GM23338 (cell line): ENCODE measurements around the gene EVI5L. TPM values are rescaled to one million over a fixed set of nuclear protein-coding genes. Genes with fewer than 3 reads are reported as not detected.

ENCODE experiments used
- ATAC-seq: fragments of 200-7000 bp; cut with Tn5 transposase; 3 replicates; pipeline ENCODE4 v1.9.1; 2020
- DNase-seq: peaks from one replicate; pipeline ENCODE4 v3.0.0-alpha.2; 2015; ENCODE audit warnings: low spot score
- H2AFZ ChIP-seq: fragments of 200-600 bp; sonication (generic); 2 replicates; pipeline ENCODE4 v1.8.0; 2016; ENCODE audit warnings: antibody characterized with exemption, mild to moderate bottlenecking, moderate library complexity
- H3F3A ChIP-seq: fragments of 200-600 bp; sonication (generic); replicated peaks from 2 replicates; pipeline ENCODE4 v1.8.0; 2017; ENCODE audit warnings: antibody characterized with exemption, mixed run types, low read depth
- H3K27ac ChIP-seq: fragments of 200-600 bp; sonication (generic); 2 replicates; pipeline ENCODE4 v1.6.1; 2016; ENCODE audit warnings: low read depth
- H3K27me3 ChIP-seq: fragments of 200-600 bp; sonication (generic); 2 replicates; pipeline ENCODE4 v1.8.0; 2016; ENCODE audit warnings: mild to moderate bottlenecking, mixed run types, moderate library complexity; ENCODE audit not compliant: insufficient read depth
- H3K36me3 ChIP-seq: fragments of 200-600 bp; sonication (generic); 2 replicates; pipeline ENCODE4 v1.8.0; 2016; ENCODE audit warnings: mild to moderate bottlenecking; ENCODE audit not compliant: insufficient read depth
- H3K4me1 ChIP-seq: fragments of 200-600 bp; sonication (generic); 2 replicates; pipeline ENCODE4 v1.8.0; 2016; ENCODE audit warnings: mild to moderate bottlenecking, moderate library complexity; ENCODE audit not compliant: insufficient read depth
- H3K4me2 ChIP-seq: fragments of 200-600 bp; sonication (generic); 2 replicates; pipeline ENCODE4 v1.7.1; 2017; ENCODE audit warnings: mixed run types
- H3K4me3 ChIP-seq: fragments of 200-600 bp; sonication (generic); 2 replicates; pipeline ENCODE4 v1.6.1; 2016; ENCODE audit warnings: mixed run types
- H3K79me2 ChIP-seq: fragments of 200-600 bp; sonication (generic); replicated peaks from 2 replicates; pipeline ENCODE4 v1.8.0; 2017; ENCODE audit warnings: mild to moderate bottlenecking; ENCODE audit not compliant: insufficient read depth
- H3K9me2 ChIP-seq: fragments of 200-600 bp; sonication (generic); 2 replicates; pipeline ENCODE4 v1.8.0; 2017; ENCODE audit not compliant: insufficient read depth
- H4K20me1 ChIP-seq: fragments of 200-600 bp; sonication (generic); replicated peaks from 2 replicates; pipeline ENCODE4 v1.8.0; 2017; ENCODE audit warnings: mild to moderate bottlenecking; ENCODE audit not compliant: insufficient read depth
- H3K27ac Mint-ChIP-seq: 2 replicates; pipeline ENCODE4 v1.8.0; 2020; ENCODE audit warnings: inconsistent platforms, mild to moderate bottlenecking, moderate library complexity, mixed read lengths
- H3K27me3 Mint-ChIP-seq: 3 replicates; pipeline ENCODE4 v1.8.0; 2022; ENCODE audit warnings: low read depth, mild to moderate bottlenecking, moderate library complexity, mixed read lengths, inconsistent platforms; ENCODE audit not compliant: insufficient read depth, poor library complexity
- H3K36me3 Mint-ChIP-seq: 3 replicates; pipeline ENCODE4 v1.8.0; 2021; ENCODE audit warnings: low read depth, mild to moderate bottlenecking, inconsistent platforms, moderate library complexity, mixed read lengths
- H3K4me1 Mint-ChIP-seq: 3 replicates; pipeline ENCODE4 v1.8.0; 2020; ENCODE audit warnings: mild to moderate bottlenecking, inconsistent platforms, mixed read lengths
- H3K4me3 Mint-ChIP-seq: 3 replicates; pipeline ENCODE4 v1.8.0; 2021; ENCODE audit warnings: moderate library complexity, mild to moderate bottlenecking, inconsistent platforms, mixed read lengths
- H3K9me3 Mint-ChIP-seq: 3 replicates; pipeline ENCODE4 v1.8.0; 2020; ENCODE audit warnings: moderate library complexity, mild to moderate bottlenecking, inconsistent platforms, mixed read lengths
- CTCF ChIP-seq, 2 experiments: fragments of 200-600 bp in 1 of 2; sonication (generic) in 1 of 2; conservative IDR thresholded peaks; 2 replicates each; pipeline versions ENCODE4 v1.5.1 to v1.6.1; 2016 to 2017; ENCODE audit warnings: antibody characterized with exemption in 2 of 2, low read depth in 2 of 2, mild to moderate bottlenecking in 2 of 2, moderate library complexity in 1 of 2
- ETS1 ChIP-seq: IDR thresholded peaks from 2 replicates; pipeline ENCODE4 v1.6.1; 2016; ENCODE audit warnings: antibody characterized with exemption
- EZH2phosphoT487 ChIP-seq: fragments of 200-600 bp; sonication (generic); IDR thresholded peaks from one replicate; pipeline ENCODE4 v1.8.1; 2018; ENCODE audit warnings: antibody characterized with exemption; ENCODE audit not compliant: unreplicated experiment
- JUNB ChIP-seq: IDR thresholded peaks from one replicate; pipeline ENCODE4 v1.6.1; 2016; ENCODE audit warnings: antibody characterized with exemption; ENCODE audit not compliant: unreplicated experiment
- POLR2AphosphoS5 ChIP-seq: IDR thresholded peaks from 2 replicates; pipeline ENCODE4 v1.6.1; 2016; ENCODE audit warnings: antibody characterized with exemption, low read depth
- REST ChIP-seq: IDR thresholded peaks from one replicate; pipeline ENCODE4 v1.6.1; 2018; ENCODE audit warnings: antibody characterized with exemption; ENCODE audit not compliant: unreplicated experiment
- ZNF331 ChIP-seq: fragments of 250-450 bp; sonication (Bioruptor Pico); IDR thresholded peaks from 2 replicates; pipeline ENCODE4 v1.5.0; 2020; ENCODE audit warnings: low read depth, mild to moderate bottlenecking, moderate library complexity
- polyA plus RNA-seq: library from polyadenylated mRNA; unstranded; fragments of >200 nt; fragmentation: Nextera tagmentation; extraction: Ambion mirVana; gene quantifications from 2 replicates; pipeline ENCODE4 v1.2.1, GENCODE V29; 2016
- total RNA-seq: library from RNA; depleted of rRNA; stranded (reverse); fragments of >200 nt; shearing (Covaris generic); gene quantifications from 2 replicates; pipeline ENCODE4 v1.2.3, GENCODE V29; 2014

EVI5L gene
- total and polyA plus RNA-seq, 2 experiments from 2014 or later: 4.5 to 16.2 TPM

GRCh38 chr19:7866399-7867091 is 36.5 kb downstream of the EVI5L start:
- peaks cover 21% of the 10 kb centered on the region for H3K4me1 ChIP-seq
- DNase-seq: no peak
- TF ChIP-seq CTCF (conservative IDR thresholded peaks at IDR 0.05; ENCODE audit: low read depth in 2 of 2) (peak; percentile 4 to 18; a peak in 1 of 4 replicates), JUNB (no peak), ETS1 (no peak)

DNA sequence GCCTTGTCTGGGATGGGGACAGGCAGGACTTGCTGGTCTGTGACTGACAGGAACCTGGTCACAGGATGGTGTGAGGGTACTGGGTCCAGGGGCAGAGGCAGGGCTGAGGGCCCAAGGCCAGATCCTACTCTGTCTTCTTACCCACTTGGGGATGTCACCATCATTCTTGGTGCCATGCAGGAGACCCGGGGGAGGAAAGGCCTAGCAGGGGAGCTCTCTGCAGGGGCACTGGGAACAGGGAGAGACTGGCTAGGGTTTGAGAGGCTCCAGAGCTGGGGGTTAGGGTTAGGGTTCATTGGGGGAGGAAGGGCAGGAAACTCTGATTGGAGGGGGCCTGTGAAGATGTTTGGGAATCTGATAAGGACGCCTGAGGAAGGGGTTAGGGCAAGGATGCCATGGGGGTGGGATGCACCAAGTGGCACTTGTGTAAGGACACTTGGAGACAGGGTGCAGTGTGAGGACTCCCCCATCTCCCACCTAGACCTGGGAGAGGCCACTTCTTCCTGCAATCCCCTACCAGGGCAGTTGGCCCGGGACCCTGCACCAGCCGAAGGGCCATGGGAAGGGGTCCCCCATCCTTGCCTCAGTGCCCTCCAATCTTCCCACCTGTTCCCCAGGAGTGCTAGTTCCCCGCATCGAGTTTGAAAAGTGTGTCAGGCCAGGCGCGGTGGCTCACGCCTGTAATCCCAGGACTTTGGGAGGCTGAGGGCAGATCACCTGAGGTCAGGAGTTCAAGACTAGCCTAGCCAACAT is 37.2 kb downstream of the EVI5L start:
- no peaks in the 10 kb centered on the region for H3K9me3 Mint-ChIP-seq
- H3K27me3 ChIP-seq: peaks cover 53% of the 10 kb centered on the region
- H4K20me1 ChIP-seq: no peaks in the 10 kb centered on the region
- H3K4me1 ChIP-seq: peaks cover 18% of the 10 kb centered on the region; the same call in 1 of the 2 replicates
- DNase-seq (no peak), ATAC-seq (no peak)
- H3K4me2 ChIP-seq: no peak overlapping the region
- 0 out of 2 replicates have a peak, but pooled peaks cover 7% of the 10 kb centered on the region for H3F3A ChIP-seq
- H2AFZ ChIP-seq: no peak overlapping the region
- H3K36me3 Mint-ChIP-seq: peaks cover 5% of the 10 kb centered on the region; the same call in 2 of the 3 replicates
- no peak overlapping the region for H3K27ac Mint-ChIP-seq
- H3K9me2 ChIP-seq: no peaks in the 10 kb centered on the region
- peaks cover 26% of the 10 kb centered on the region for H3K4me1 Mint-ChIP-seq
- no peak overlapping the region; the same call in 2 of the 3 replicates for H3K4me3 Mint-ChIP-seq
- TF ChIP-seq JUNB (no peak), EZH2phosphoT487 (no peak), ZNF331 (no peak), POLR2AphosphoS5 (no peak), REST (no peak)
- H3K79me2 ChIP-seq: no peaks in the 10 kb centered on the region
- no peak overlapping the region for H3K4me3 ChIP-seq
- no peaks in the 10 kb centered on the region for H3K36me3 ChIP-seq
- H3K27me3 Mint-ChIP-seq: peaks cover 68% of the 10 kb centered on the region
- no peak overlapping the region for H3K27ac ChIP-seq

More at GRCh38 chr19:7866399-7867091, 36.5 kb downstream of the EVI5L start:
- H3K4me3 ChIP-seq: no peak overlapping the region
- 0 out of 2 replicates have a peak, but pooled peaks cover 9% of the 10 kb centered on the region for H3F3A ChIP-seq
- Mint-ChIP-seq H3K9me3 (no peaks in the 10 kb centered on the region), H3K4me3 (no peak overlapping the region), H3K27me3 (peaks cover 62% of the 10 kb centered on the region), H3K36me3 (peaks cover 5% of the 10 kb centered on the region; the same call in 2 of the 3 replicates), H3K4me1 (peaks cover 19% of the 10 kb centered on the region), H3K27ac (no peak overlapping the region)
- no peaks in the 10 kb centered on the region for H3K36me3 ChIP-seq
- H3K27me3 ChIP-seq: peaks cover 56% of the 10 kb centered on the region
- no peak overlapping the region for H3K27ac ChIP-seq
- no peak overlapping the region for H2AFZ ChIP-seq
- H4K20me1 ChIP-seq: no peaks in the 10 kb centered on the region
- H3K9me2 ChIP-seq: no peaks in the 10 kb centered on the region
- ATAC-seq: no peak
- no peak overlapping the region for H3K4me2 ChIP-seq
- no peaks in the 10 kb centered on the region for H3K79me2 ChIP-seq
